Measurements from ENCODE around the gene ACTA1. TPM values are rescaled to one million over a fixed set of nuclear protein-coding genes. Genes with fewer than 3 reads are reported as not detected.
"Not testable (repeated sequence)": the region's sequence is repeated elsewhere in the genome, so short reads cannot be mapped to it uniquely, and the experiment has no call there.

Gene ACTA1
- total RNA-seq, 1 donor from 2014 or later: not detected

GRCh38 chr1:229394517-229394916, 39.4 kb downstream of the ACTA1 start:
- H3K4me1 Mint-ChIP-seq (ENCODE audit: low read depth); intact Hi-C loops (cut with micrococcal nuclease); DNase-seq (ENCODE audit: low spot score); H3K4me3 Mint-ChIP-seq (ENCODE audit: low read depth); H3K27ac Mint-ChIP-seq; H3K9me3 Mint-ChIP-seq; H3K36me3 Mint-ChIP-seq (ENCODE audit: low read depth): not testable (repeated sequence)
- peaks cover 30% of the 10 kb centered on the region for H3K27me3 Mint-ChIP-seq (ENCODE audit: low read depth)

GRCh38 chr1:229392936-229393335, 41.0 kb downstream of the ACTA1 start:
- DNase-seq (ENCODE audit: low spot score): no peak
- Mint-ChIP-seq H3K4me1 (ENCODE audit: low read depth) (peaks cover 3% of the 10 kb centered on the region), H3K27me3 (ENCODE audit: low read depth) (peaks cover 31% of the 10 kb centered on the region), H3K36me3 (ENCODE audit: low read depth) (no peaks in the 10 kb centered on the region), H3K4me3 (ENCODE audit: low read depth) (no peak overlapping the region), H3K9me3 (no peaks in the 10 kb centered on the region), H3K27ac (no peak overlapping the region)
- intact Hi-C loops (cut with micrococcal nuclease): no loop called here

GRCh38 chr1:229390130-229390529, 43.8 kb downstream of the ACTA1 start:
- intact Hi-C loops (cut with micrococcal nuclease): no loop called here
- Mint-ChIP-seq H3K9me3 (no peaks in the 10 kb centered on the region), H3K27ac (no peak overlapping the region), H3K4me3 (ENCODE audit: low read depth) (no peak overlapping the region), H3K36me3 (ENCODE audit: low read depth) (no peaks in the 10 kb centered on the region), H3K27me3 (ENCODE audit: low read depth) (peaks cover 25% of the 10 kb centered on the region), H3K4me1 (ENCODE audit: low read depth) (no peaks in the 10 kb centered on the region)
- no peak for DNase-seq (ENCODE audit: low spot score)

GRCh38 chr1:229388897-229389580, 44.9 kb downstream of the ACTA1 start:
- intact Hi-C loops (cut with micrococcal nuclease): no loop called here
- no peak for DNase-seq (ENCODE audit: low spot score)
- H3K27me3 Mint-ChIP-seq (ENCODE audit: low read depth): peaks cover 26% of the 10 kb centered on the region
- H3K4me1 Mint-ChIP-seq (ENCODE audit: low read depth): no peaks in the 10 kb centered on the region
- no peak overlapping the region for H3K27ac Mint-ChIP-seq
- no peaks in the 10 kb centered on the region for H3K9me3 Mint-ChIP-seq
- H3K36me3 Mint-ChIP-seq (ENCODE audit: low read depth): no peaks in the 10 kb centered on the region
- no peak overlapping the region for H3K4me3 Mint-ChIP-seq (ENCODE audit: low read depth)

- Mint-ChIP-seq H3K4me1 (ENCODE audit: low read depth) (no peaks in the 10 kb centered on the region), H3K27me3 (ENCODE audit: low read depth) (peaks cover 23% of the 10 kb centered on the region), H3K4me3 (ENCODE audit: low read depth) (no peak overlapping the region)
Observed at GRCh38 chr1:229385853-229386456, 47.9 kb downstream of the ACTA1 start.

GRCh38 chr1:229384822-229385221, 49.1 kb downstream of the ACTA1 start:
- H3K9me3 Mint-ChIP-seq: no peaks in the 10 kb centered on the region
- H3K27me3 Mint-ChIP-seq (ENCODE audit: low read depth): peaks cover 29% of the 10 kb centered on the region
- H3K36me3 Mint-ChIP-seq (ENCODE audit: low read depth): no peaks in the 10 kb centered on the region
- no peaks in the 10 kb centered on the region for H3K4me1 Mint-ChIP-seq (ENCODE audit: low read depth)
- DNase-seq (ENCODE audit: low spot score): no peak
- intact Hi-C loops (cut with micrococcal nuclease): no loop called here
- H3K4me3 Mint-ChIP-seq (ENCODE audit: low read depth): no peak overlapping the region
- no peak overlapping the region for H3K27ac Mint-ChIP-seq

More at GRCh38 chr1:229385853-229386456, 47.9 kb downstream of the ACTA1 start:
- Mint-ChIP-seq H3K36me3 (ENCODE audit: low read depth) (no peaks in the 10 kb centered on the region), H3K27ac (no peak overlapping the region), H3K9me3 (no peaks in the 10 kb centered on the region)
- DNase-seq (ENCODE audit: low spot score): no peak
- intact Hi-C loops (cut with micrococcal nuclease): no loop called here

- DNase-seq (ENCODE audit: low spot score): no peak
- no peaks in the 10 kb centered on the region for H3K9me3 Mint-ChIP-seq
- intact Hi-C loops (cut with micrococcal nuclease): no loop called here
- H3K4me3 Mint-ChIP-seq (ENCODE audit: low read depth): no peak overlapping the region
- no peak overlapping the region for H3K27ac Mint-ChIP-seq
- H3K36me3 Mint-ChIP-seq (ENCODE audit: low read depth): no peaks in the 10 kb centered on the region
- H3K27me3 Mint-ChIP-seq (ENCODE audit: low read depth): peaks cover 25% of the 10 kb centered on the region
- no peaks in the 10 kb centered on the region for H3K4me1 Mint-ChIP-seq (ENCODE audit: low read depth)
Observed at GRCh38 chr1:229383961-229384360, 49.9 kb downstream of the ACTA1 start.

- Mint-ChIP-seq H3K27me3 (ENCODE audit: low read depth) (peaks cover 21% of the 10 kb centered on the region), H3K4me3 (ENCODE audit: low read depth) (no peak overlapping the region), H3K27ac (no peak overlapping the region), H3K9me3 (no peaks in the 10 kb centered on the region), H3K36me3 (ENCODE audit: low read depth) (no peaks in the 10 kb centered on the region), H3K4me1 (ENCODE audit: low read depth) (no peaks in the 10 kb centered on the region)
- intact Hi-C loops (cut with micrococcal nuclease): no loop called here
- DNase-seq (ENCODE audit: low spot score): no peak
Observed at GRCh38 chr1:229383188-229383587, 50.7 kb downstream of the ACTA1 start.

Other genes with a start within 250 kb of the ACTA1 start
- 25.7 and 30.7 TPM in 2 replicates for gene RAB4A, start 163.0 kb downstream of the ACTA1 start, total RNA-seq
- 12.3 and 13.1 TPM in 2 replicates for gene CCSAP, start 91.0 kb downstream of the ACTA1 start, total RNA-seq
- gene NUP133, start 74.2 kb upstream of the ACTA1 start, total RNA-seq: 49.2 and 50.1 TPM in 2 replicates
- gene ABCB10, start 124.6 kb upstream of the ACTA1 start, total RNA-seq: 40.1 and 42.7 TPM in 2 replicates
- gene TAF5L, start 192.0 kb upstream of the ACTA1 start, total RNA-seq: 28.3 and 28.4 TPM in 2 replicates
- 25.8 and 27.0 TPM in 2 replicates for gene URB2, start 192.2 kb upstream of the ACTA1 start, total RNA-seq